GF-D8 (cell line): ENCODE data around the gene ADIPOR1.
A peak's percentile ranks its signal among the peaks of the same experiment; 100 is the strongest.
"Not testable (repeated sequence)": the region's sequence is repeated elsewhere in the genome, so short reads cannot be mapped to it uniquely, and the experiment has no call there.

Experiments
- DNase-seq: peaks from one replicate; lab custom pipeline; 2025; lab: John Stamatoyannopoulos, UW

ADIPOR1 gene

DNA sequence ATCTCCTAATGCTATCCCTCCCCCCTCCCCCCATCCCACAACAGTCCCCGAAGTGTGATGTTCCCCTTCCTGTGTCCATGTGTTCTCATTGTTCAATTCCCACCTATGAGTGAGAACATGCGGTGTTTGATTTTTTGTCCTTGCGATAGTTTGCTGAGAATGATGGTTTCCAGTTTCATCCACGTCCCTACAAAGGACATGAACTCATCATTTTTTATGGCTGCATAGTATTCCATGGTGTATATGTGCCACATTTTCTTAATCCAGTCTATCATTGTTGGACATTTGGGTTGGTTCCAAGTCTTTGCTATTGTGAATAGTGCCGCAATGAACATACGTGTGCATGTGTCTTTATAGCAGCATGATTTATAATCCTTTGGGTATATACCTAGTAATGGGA, 21.7 kb downstream of the ADIPOR1 start:
- not testable (repeated sequence) for DNase-seq

- DNase-seq: no peak
Observed at GRCh38 chr1:202935844-202936243, 22.3 kb downstream of the ADIPOR1 start.

- no peak for DNase-seq
Observed at GRCh38 chr1:202934755-202935154, 23.4 kb downstream of the ADIPOR1 start.

- DNase-seq: no peak
Observed at GRCh38 chr1:202932476-202932875, 25.6 kb downstream of the ADIPOR1 start.

GRCh38 chr1:202926581-202927491, 31.3 kb downstream of the ADIPOR1 start, which contains the start of gene KLHL12:
Gene KLHL12 (minus strand): TSS chr1:202927234. CDS start chr1:202925162, 2,072 bp downstream.
- DNase-seq: peak; percentile 84

DNA sequence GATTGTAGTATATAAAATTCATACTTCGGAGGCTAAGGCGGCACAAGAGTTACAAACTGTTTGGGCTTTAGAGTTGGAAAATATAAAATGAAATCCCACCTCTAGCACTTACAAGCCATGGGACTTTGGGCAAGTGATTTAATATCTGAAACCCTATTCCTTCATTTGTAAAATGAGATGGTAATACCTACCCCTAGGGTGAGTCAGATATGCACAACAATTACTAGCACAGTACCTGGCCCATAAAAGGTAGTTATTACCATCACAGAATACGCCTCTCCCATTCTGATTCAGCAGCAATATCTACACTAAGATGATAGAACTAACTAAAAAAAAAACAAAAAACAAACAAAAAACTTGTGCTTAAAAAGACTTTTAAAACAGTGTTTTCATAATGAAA, 34.6 kb downstream of the ADIPOR1 start:
- DNase-seq: no peak

DNA sequence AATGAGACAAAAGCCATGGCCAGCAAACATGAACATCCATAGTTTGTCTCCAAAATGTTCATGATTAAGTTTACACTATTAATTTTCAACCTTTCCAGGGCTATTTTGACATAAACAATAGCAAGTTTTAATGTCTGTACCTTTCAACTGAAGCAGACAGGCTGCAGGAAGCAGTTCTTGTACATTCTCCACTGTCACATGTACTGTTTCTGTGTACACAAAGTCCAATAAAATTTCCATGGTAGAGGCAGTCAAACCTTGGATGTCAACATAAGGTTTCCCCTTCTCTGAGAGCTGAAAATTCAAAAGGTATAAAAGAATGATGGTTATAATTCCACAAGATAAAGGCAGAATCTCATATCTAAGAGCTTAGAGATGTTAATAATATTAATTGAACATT, 38.5 kb downstream of the ADIPOR1 start:
- DNase-seq: no peak

DNA sequence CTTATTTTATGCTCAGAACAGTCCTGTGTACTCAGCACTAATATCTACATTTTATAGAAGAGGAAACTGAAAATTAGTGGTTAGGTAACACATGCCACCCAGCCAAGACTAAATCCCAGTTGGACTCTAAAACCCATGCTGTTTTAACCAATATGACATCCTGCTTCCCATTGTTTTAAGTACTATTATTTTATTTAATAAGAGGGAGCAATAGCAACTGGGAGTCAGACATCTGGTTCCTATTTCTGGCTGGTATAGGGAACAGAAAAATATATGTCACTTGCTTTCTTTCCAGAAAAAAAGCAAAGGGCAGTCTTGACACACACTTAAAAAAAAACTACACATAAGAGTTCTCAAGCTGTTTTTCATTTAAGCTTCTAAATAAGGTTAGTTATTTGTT, 43.0 kb downstream of the ADIPOR1 start:
- DNase-seq: no peak

- DNase-seq: not testable (repeated sequence)
Observed at GRCh38 chr1:202912476-202912875, 45.6 kb downstream of the ADIPOR1 start.

GRCh38 chr1:202909494-202909893, 48.6 kb downstream of the ADIPOR1 start:
- DNase-seq: no peak

DNA sequence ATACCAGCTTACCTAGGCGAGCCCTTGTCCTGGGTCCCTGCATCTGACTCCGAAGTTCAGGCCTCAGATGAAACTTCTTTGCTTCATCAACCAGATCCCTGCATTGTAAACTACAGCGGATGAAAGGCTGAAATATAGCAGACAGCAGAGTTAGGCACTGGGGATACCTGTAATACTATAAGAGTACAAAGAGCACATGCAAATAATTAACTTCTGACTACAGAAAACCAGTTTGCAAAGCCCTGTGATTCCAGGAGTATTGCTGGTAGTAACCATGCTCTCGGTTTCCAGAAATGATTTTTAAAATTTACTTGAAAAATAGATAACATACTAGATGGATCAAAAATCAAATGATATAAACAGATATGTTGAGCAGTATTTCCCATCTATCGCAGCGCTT, 49.1 kb downstream of the ADIPOR1 start:
- no peak for DNase-seq

- no peak for DNase-seq
Observed at GRCh38 chr1:202905331-202905730, 52.8 kb downstream of the ADIPOR1 start.

GRCh38 chr1:202903808-202904207, 54.3 kb downstream of the ADIPOR1 start:
- not testable (repeated sequence) for DNase-seq

DNA sequence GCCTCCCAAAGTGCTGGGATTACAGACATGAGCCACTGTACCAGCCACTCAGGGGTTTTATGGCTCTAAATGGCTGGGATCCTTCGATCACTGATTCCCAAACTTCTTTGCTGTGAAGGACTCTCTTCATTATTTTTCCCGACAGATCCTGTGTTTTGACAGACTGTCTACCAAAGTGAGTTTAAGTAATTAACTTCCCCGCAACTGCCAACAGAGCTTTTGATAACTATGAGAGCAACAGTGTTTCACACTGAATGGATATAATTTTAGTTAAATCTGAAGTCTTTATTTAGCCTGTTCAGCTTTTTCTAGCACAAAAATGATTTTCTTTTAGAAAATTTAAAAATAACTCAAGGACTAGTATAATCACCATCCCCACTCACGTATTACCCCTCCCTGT, 56.6 kb downstream of the ADIPOR1 start:
- no peak for DNase-seq

- no peak for DNase-seq
Observed at GRCh38 chr1:202892501-202892900, 65.6 kb downstream of the ADIPOR1 start.
